Endothelial cell of umbilical vein (primary cell): ENCODE results near the gene ARMH3.

ENCODE experiments used
- CTCF ChIP-seq, 2 donors: IDR thresholded peaks; 1 replicate in 1 of 2; 2 replicates in 1 of 2; pipeline ENCODE4 v1.5.1; 2011; ENCODE audit warnings: low read length in 2 of 2, mild to moderate bottlenecking in 2 of 2, moderate library complexity in 2 of 2, control low read depth in 1 of 2, inconsistent platforms in 1 of 2, low read depth in 1 of 2; ENCODE audit not compliant: insufficient read depth in 1 of 2; ENCODE audit errors: extremely low read depth in 1 of 2
- EZH2 ChIP-seq: IDR thresholded peaks from 2 replicates; pipeline ENCODE4 v1.6.1; 2012; ENCODE audit warnings: borderline replicate concordance, low read depth, mild to moderate bottlenecking, moderate library complexity, low read length, inconsistent platforms; ENCODE audit not compliant: severe bottlenecking
- FOS ChIP-seq: IDR thresholded peaks from 2 replicates; pipeline ENCODE4 v1.6.1; 2011; ENCODE audit warnings: mild to moderate bottlenecking, low read length, moderate library complexity, borderline replicate concordance; ENCODE audit not compliant: insufficient read depth
- JUN ChIP-seq: IDR thresholded peaks from 2 replicates; pipeline ENCODE4 v1.6.1; 2011; ENCODE audit warnings: borderline replicate concordance, low read depth; ENCODE audit not compliant: insufficient read length, insufficient read depth
- MAX ChIP-seq: IDR thresholded peaks from 2 replicates; pipeline ENCODE4 v1.6.1; 2011; ENCODE audit not compliant: insufficient read depth, insufficient read length
- MYC ChIP-seq: IDR thresholded peaks from one replicate; pipeline ENCODE4 v1.6.1; 2011; ENCODE audit warnings: mild to moderate bottlenecking, low read depth, low read length
- POLR2A ChIP-seq: IDR thresholded peaks from 2 replicates; pipeline ENCODE4 v1.6.1; 2012; ENCODE audit warnings: low read depth, mild to moderate bottlenecking, control low read depth, low read length
- POLR2AphosphoS5 ChIP-seq: IDR thresholded peaks from 2 replicates; pipeline ENCODE4 v1.6.1; 2012; ENCODE audit warnings: low read depth, mild to moderate bottlenecking, control low read depth, low read length, moderate library complexity; ENCODE audit not compliant: insufficient read depth

GRCh38 chr10:101920546-101920945 lies 135.4 kb downstream of the ARMH3 start:
- no peak for TF ChIP-seq CTCF (IDR thresholded peaks at IDR 0.05; ENCODE audit: extremely low read depth in 1 of 2, insufficient read depth in 1 of 2, low read depth in 1 of 2, low read length in 2 of 2)
- TF ChIP-seq MAX = no peak
- no peak for TF ChIP-seq POLR2A
- no peak for TF ChIP-seq FOS
- TF ChIP-seq POLR2AphosphoS5 = no peak
- TF ChIP-seq EZH2 = no peak
- no peak for TF ChIP-seq JUN
- TF ChIP-seq MYC = no peak
